ENCODE measurements around the gene PTGES.

Gene PTGES

DNA sequence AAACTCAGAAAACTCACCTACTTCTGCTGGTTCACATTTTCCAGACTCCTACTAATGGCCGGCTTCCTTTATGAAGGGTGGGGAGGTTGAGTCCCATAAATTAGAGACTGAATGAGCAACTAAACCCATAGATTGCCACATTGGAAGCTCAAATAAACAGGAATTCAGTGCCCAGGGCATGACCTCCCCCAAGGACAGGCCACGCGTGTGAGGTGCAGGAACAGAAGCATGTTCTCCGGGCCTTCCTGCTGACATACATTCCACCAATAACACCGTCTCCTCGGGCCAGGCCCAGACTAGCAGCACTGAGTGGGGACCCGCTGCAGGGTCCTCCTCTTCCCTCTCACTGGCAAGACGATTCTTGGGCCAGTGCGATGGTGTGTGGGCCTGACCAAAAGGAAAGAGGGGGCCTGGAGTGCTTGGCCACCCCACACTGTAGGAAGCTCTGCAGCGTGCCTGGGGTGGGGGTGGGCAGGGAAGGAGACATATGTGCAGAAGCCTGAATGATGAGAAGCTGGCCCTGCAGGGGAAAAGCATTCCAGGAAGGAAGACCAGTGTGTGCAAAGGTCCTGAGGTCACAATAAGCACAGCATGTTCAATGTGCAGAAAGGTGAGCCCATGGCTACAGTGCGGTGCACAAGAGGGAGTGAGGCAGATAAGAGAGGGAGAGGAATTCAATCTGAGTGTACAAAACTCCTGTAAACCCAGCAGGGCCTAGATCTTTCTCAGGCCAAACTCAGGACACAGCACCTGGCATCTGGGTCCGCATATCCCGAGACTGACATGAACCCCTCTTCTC, 12.0 kb downstream of the PTGES start:
- no peak for DNase-seq

- DNase-seq = no peak
Observed at GRCh38 chr9:129740174-129740573, 12.7 kb downstream of the PTGES start.

- DNase-seq = no peak
Observed at GRCh38 chr9:129739432-129739831, 13.4 kb downstream of the PTGES start.

GRCh38 chr9:129737479-129738274, 15.2 kb downstream of the PTGES start:
- peak; percentile 76 for DNase-seq

- DNase-seq = no peak
Observed at GRCh38 chr9:129736334-129736733, 16.5 kb downstream of the PTGES start.

DNA sequence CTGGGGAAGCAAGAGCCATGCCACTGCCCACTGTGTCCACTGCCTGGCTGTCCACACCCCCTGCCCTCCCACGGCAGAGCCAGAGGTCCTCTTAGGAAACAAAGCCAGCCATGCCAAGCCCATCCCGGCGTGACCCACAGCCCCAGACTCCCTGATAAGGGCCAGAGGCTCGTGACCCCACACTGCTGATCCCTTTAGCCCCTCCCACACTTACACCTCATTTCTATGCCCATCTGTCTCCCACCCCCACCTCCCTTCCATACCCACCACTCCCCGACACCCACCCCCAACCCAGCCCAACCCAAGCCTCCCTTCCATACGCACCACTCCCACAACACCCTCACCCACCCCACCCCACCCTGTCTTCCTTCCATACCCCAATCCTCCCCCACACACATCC, 17.3 kb downstream of the PTGES start:
- DNase-seq = no peak

DNA sequence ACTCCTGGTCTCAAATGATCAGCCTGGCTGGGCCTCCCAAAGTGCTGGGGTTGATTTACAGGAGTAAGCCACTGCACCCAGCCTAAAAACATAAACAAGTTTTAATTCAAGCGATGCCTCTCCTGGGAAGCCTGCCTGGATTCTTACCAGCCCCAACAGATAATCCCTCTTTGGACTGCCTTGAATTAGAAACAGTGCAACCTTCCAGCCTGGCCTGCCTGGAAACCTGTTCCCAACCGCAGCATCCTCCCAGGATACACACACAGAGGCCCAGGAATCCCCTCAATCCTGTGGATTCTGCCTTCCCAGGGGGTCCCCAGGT, 19.2 kb downstream of the PTGES start:
- DNase-seq = no peak

DNA sequence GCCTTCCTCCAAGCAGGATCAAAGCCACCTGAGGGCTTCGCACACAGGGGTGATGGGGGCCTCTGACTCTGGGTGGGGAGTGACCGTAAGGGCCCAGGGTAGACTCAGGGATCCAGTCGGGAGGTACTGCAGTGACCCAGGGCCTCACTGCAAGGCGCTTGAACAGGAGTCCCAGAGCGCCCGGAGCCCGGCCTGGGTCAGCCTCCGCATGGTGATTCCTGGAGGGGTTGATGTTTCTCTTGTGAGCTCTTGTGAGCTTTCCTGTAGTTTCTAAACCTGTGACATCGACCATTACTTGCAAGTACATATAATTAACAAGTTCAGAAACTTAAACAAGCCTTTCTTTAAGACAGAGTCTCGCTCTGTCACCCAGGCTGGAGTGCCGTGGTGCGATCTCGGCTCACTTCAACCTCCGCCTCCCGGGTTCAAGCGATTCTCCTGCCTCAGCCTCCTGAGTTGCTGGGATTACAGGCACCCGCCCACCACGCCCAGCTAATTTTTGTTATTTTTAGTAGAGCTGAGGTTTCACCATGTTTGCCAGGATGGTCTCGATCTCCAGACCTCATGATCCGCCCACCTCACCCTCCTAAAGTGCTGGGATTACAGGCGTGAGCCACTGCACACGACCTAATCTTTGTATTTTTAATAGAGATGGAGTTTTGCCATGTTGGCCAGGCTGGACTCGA, 19.8 kb downstream of the PTGES start:
- DNase-seq = no peak

DNA sequence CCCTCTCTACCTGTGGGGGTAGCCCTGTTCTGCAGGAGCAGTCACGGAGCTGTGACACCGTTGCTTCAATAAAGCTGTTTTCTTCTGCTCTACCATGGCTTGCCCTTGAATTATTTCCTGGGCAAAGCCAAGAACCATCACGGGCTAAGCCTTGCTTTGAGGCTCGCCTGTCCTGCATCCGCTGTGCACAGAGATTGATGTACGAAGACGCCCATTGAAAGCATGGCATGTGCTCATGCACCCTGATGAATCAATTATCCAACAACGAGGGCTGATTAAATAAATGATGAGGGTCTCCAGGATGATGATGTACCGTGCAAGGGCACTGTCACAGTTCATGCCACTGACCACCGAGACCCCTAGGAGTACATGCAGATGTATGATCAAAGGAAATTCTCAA, 20.7 kb downstream of the PTGES start:
- DNase-seq = no peak

DNA sequence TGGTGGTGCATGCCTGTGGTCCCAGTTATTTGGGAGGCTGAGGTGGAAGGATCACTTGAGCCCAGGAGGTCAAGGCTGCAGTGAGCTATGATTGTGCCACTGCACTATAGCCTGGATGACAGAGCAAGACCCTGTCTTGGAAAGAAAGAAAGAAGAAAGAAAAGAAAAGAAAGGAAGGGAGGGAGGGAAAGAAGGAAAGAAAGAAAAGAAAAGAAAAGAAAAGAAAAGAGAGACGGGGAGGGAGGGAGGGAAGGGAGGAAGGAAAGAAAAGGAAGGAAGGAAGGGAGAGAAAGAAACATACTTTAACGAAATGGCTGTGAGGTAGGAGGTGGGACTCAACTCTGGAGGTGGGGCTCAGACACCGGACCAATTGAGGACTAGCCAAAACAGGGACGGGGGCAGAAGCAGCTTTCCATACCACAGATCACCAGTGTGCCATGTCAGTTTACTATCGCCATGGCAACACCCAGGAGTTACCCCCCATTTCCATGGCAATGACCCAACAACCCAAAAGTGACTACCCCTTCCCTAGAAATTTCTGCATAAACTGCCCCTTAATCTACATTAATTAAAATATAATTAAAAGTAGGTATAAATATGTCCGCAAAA, 21.3 kb downstream of the PTGES start:
- DNase-seq = no peak

DNA sequence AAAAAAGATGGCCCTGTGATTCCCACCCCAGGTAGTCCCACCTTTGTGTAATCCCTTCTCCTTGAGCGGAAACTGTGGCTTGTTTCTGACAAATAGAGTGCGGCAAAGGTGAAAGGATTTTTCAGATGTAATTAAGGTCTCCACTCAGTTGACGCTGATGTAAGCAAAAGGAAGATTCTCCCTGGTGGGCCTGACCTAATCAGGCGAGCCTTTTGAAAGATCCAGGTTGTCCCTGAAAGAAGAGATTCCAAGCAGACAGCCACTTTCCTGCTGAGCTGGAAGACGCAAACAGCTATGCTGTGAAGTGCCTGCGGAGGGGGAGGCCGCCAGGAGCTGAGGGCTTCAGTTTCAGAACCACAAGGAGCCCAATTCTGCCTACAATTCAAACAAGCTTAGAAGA, 24.1 kb downstream of the PTGES start:
- DNase-seq = no peak

DNA sequence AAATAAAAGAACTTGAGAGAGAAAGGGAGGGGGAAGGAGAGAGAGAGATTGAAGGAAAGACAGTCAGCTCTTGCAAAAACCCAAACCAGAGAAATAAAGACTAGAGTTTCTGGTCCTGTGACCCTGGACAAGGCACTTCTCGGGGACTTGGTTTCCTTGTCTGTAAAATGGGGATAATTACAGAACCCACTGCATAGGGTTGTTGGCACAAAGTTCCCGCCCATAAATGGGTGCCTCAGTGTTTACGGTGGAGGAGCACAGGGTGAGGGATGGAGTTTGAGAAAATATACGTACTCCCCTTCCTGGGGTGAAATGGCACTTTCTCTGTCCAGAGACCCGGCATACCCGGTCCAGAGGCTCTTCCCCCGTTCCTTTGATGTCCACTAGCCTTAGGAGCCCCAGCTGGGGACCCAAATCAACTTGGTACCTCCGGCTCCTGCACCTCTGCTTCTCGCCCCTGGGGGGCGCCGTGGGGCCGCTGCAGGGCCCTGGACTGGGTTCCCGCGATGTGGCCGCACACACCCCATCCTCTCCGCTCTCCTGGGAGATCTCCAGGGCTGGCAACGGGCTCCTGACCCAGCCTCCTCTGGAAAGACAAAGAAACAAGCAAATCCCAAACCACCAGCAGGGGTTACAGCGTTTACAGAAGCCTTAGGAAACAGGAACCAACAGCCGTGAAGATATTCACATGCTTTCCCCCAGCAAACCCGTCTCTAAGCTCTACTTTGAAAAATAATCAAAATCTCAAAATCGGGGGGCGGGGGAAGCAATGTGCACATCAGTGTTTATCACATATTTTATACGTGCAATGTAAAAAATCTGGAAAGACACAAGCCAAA, 26.3 kb downstream of the PTGES start:
- DNase-seq = peak; percentile 90

DNA sequence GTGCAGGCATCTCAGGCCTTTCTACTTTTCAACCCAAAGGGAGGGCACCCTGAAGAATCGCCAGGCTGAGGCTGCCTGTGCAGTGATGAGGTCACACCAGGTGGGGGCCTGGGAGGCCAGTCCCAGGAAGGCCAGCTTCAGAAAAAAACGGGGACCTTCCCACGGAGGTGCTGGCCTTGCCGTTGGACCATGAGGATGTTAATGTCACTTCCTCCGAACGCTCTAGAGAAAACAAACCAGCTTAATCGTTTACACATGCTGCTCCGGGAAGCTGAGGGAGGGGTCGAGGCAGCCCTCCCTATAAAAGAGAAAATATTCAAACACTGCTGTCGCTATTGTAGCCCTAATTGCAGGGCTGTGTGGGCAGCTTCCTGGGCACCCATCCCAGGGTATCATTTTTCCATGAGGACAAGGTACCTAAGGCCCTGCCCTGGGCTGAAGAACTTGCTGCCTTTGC, 27.0 kb downstream of the PTGES start:
- DNase-seq = peak; percentile 59

- DNase-seq = no peak
Observed at GRCh38 chr9:129724456-129725190, 28.2 kb downstream of the PTGES start.

GRCh38 chr9:129722913-129723312, 29.9 kb downstream of the PTGES start:
- no peak for DNase-seq

DNA sequence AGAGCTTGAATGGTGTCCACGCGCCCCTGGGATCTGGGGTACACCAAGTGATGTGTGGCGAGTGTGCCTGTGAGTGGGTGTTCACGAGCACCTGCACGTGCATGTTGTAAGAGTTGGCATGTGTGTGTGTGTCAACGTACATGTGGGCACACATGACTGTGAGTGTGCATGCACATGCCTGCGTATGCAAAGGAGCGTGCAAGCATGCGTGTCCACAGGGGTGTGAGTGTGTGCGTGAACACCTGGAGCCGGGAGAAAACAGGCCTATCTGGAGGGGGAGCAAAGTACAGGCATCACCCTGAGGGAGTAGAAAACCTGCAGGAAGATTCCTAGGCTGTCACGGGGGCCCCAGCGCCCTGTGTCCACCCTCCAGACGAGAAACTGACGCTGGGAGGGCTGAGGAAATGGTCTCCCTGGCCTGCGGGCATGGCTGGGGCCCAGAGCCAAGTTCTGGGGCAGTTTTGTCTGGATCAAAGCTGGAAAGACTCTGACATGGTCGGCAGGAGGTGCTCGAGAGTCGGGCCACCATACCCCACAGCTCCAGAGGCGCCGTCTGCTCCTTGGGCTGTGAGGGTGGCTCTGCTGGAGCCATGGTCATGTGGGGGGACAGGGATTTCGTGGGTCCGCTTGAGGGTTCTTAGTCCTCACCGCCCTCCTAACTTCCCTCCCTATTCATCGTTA, 31.8 kb downstream of the PTGES start:
- no peak for DNase-seq

DNA sequence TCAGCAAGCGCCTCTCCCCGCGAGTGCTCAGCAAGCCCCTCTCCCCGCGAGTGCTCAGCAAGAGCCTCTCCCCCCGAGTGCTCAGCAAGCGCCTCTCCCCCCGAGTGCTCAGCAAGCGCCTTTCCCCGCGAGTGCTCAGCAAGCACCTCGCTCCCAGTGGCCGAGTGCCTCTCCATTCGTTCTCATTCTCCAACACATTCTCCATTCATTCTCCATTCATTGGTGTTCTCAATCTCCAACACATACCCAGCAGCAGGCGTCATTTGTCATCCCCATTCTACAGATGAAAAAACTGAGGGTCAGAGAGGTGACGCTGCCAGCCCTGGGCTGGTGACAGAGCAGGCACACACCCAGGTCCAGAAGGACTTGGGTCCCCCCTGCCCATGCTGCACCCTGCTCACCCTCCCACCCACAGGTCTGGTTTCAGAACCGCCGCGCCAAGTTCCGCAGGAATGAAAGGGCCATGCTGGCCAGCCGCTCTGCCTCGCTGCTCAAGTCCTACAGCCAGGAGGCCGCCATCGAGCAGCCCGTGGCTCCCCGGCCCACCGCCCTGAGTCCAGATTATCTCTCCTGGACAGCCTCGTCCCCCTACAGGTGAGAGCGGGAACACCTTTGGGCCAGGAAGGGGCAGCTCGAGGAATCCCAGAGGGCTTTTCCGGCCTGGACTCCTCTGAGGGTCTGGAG, 32.5 kb downstream of the PTGES start:
- no peak for DNase-seq

DNA sequence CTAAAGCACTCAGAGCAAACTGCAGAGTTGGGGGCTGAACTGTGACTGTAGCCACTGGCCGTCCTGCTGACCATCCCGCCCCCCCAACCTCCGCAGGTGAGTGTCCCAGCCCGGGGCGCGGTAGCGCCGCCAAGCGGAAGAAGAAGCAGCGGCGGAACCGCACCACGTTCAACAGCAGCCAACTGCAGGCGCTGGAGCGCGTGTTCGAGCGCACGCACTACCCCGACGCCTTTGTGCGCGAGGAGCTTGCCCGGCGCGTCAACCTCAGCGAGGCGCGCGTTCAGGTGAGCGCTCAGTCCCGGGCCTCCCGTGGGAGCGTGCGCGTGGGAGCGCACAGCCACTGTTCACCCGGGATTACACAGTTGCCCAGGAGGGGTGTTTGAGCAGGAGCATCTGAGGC, 33.7 kb downstream of the PTGES start:
- DNase-seq = no peak

- DNase-seq = no peak
Observed at GRCh38 chr9:129718647-129719046, 34.2 kb downstream of the PTGES start.

DNA sequence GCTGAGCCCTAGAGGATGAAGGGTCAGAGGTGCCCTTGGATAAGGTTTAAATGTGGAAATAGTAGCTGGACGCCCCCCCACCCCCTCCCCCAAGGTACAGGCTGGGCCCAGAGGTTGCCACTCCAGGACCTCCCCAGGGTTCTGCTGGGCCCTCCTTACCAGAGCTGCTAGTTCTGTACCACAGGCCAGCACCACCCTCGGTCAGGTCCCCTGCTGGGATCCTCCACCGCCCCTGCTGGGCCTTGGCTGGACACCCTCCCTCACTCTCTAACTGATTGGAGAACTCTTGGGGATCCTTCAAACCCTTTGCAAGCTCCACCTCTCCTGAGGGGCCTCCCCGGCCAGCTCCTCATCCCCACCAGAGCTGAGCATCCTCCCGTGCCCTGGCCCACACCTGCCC, 34.9 kb downstream of the PTGES start:
- DNase-seq = no peak
